ENCODE measurements around the gene VCY1B. TPM values are rescaled to one million over a fixed set of nuclear protein-coding genes. Genes with fewer than 3 reads are reported as not detected.
"Not testable (repeated sequence)": the region's sequence is repeated elsewhere in the genome, so short reads cannot be mapped to it uniquely, and the experiment has no call there.

VCY1B gene
- total RNA-seq: not detected

- DNase-seq (ENCODE audit: low spot score); H3K4me1 ChIP-seq; H3K27me3 ChIP-seq; H3K4me3 ChIP-seq; H3K27ac ChIP-seq; H3K36me3 ChIP-seq; H3K9me3 ChIP-seq: not testable (repeated sequence)
Observed at GRCh38 chrY:14055927-14056326, at the start of gene VCY1B. VCY1B (plus strand) TSS chrY:14056227; CDS start chrY:14056290, 63 bp downstream.

GRCh38 chrY:14011916-14012315 lies 44.1 kb upstream of the VCY1B start:
- not testable (repeated sequence) for H3K9me3 ChIP-seq

GRCh38 chrY:14030395-14030794 lies 25.6 kb upstream of the VCY1B start:
- not testable (repeated sequence) for H3K4me3 ChIP-seq; DNase-seq (ENCODE audit: low spot score); H3K4me1 ChIP-seq; H3K36me3 ChIP-seq; H3K9me3 ChIP-seq; H3K27ac ChIP-seq; H3K27me3 ChIP-seq

More at GRCh38 chrY:14011916-14012315, 44.1 kb upstream of the VCY1B start:
- not testable (repeated sequence) for H3K4me1 ChIP-seq; H3K27me3 ChIP-seq; H3K36me3 ChIP-seq; DNase-seq (ENCODE audit: low spot score); H3K4me3 ChIP-seq; H3K27ac ChIP-seq

GRCh38 chrY:14085877-14086276 lies 29.9 kb downstream of the VCY1B start:
- Histone ChIP-seq H3K27ac (no peak overlapping the region), H3K36me3 (no peaks in the 10 kb centered on the region), H3K9me3 (no peaks in the 10 kb centered on the region), H3K4me1 (no peaks in the 10 kb centered on the region), H3K4me3 (no peak overlapping the region), H3K27me3 (no peaks in the 10 kb centered on the region)
- TF ChIP-seq CTCF (IDR thresholded peaks at IDR 0.05): no peak
- no peak for DNase-seq (ENCODE audit: low spot score)

Other genes with a start within 250 kb of the VCY1B start
- not detected for gene VCY, start 69.8 kb upstream of the VCY1B start, total RNA-seq

Measured in right atrium auricular region (tissue), 2 donors.